Cardiac fibroblast (primary cell): ENCODE data around the gene LTB4R2.

Experiments used
- DNase-seq, 2 donors: peaks; one replicate each; pipeline versions ENCODE4 v3.0.0 to v3.0.0-alpha.2; 2010; ENCODE audit warnings: low read depth in 2 of 2
- H3K4me3 ChIP-seq, 2 donors: replicated peaks in 1 of 2; 1 replicate in 1 of 2; 2 replicates in 1 of 2; pipeline ENCODE4 v1.5.1; 2011; ENCODE audit warnings: low read depth in 2 of 2, low read length in 2 of 2, mild to moderate bottlenecking in 2 of 2, moderate library complexity in 1 of 2
- CTCF ChIP-seq: IDR thresholded peaks from one replicate; pipeline ENCODE4 v1.5.1; 2011; ENCODE audit warnings: low read depth, mild to moderate bottlenecking, low read length, inconsistent platforms

The LTB4R2 gene

GRCh38 chr14:24329073-24329663, 19.2 kb downstream of the LTB4R2 start:
- TF ChIP-seq CTCF, result no peak

DNA sequence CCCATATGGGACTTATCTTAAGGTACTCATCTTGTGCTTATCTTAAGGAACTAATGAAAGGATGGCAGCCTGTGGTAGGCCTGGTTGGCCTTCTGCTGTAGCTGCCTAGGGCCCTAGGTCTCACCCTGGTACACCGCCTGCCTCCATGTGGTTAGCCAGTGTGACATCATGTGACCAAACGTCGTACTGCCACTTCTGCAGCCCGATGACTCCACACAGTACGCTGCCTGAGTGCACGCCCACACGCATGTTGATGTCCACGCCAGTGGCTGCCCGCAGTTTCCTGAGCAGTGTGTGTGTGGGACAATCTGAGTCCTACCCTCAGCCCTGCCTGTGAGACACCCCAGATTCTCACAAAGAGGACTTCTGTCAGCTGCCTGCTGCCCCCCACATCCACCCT, 19.8 kb downstream of the LTB4R2 start:
- no peak for TF ChIP-seq CTCF
- DNase-seq, result no peak
- no peak overlapping the region for H3K4me3 ChIP-seq

More at GRCh38 chr14:24329073-24329663, 19.2 kb downstream of the LTB4R2 start:
- DNase-seq, result no peak
- H3K4me3 ChIP-seq, result no peak overlapping the region

GRCh38 chr14:24330973-24331674, 21.2 kb downstream of the LTB4R2 start:
- no peak for TF ChIP-seq CTCF
- H3K4me3 ChIP-seq, result no peak overlapping the region
- no peak for DNase-seq

- H3K4me3 ChIP-seq, result no peak overlapping the region
- DNase-seq, result no peak
- no peak for TF ChIP-seq CTCF
Measured at GRCh38 chr14:24331731-24332267, 21.9 kb downstream of the LTB4R2 start.

DNA sequence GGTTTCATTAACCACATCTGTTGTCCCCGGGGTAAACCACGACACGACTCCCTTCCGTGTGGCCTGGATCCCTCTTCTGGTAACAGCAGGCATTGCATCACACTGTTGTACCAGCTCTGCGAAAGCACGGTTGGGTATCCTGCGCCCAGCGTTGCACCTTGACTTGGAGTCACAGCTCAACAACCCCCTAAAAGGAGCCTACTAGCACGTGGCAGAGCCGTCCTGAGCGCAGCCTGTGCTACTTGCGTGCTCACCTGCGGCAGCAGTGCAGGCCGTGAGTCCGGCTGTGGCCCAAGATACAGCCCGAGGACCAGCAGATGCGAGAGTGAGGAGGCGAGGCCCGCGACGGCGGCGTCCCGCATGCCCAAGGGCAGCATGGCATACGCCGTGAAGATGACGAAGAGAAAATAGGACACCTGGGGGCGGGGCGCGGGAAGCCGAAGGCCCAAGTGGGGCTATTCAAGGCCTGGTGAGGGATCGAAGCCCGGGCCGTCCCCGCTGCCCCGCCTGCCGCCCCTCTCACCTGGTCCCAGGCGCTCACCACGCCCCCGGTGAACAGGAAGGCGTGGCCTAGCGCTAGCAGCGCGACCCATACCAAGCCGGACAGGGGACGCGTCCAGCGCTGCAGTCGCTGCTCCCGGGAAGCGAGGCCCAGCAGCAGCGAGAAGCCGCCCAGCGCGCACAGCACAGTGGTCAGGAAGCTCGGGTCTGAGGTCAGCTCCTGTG, 22.5 kb downstream of the LTB4R2 start:
- no peak overlapping the region for H3K4me3 ChIP-seq
- peak; percentile 79 for TF ChIP-seq CTCF
- DNase-seq, result peak; percentile 62 to 64

DNA sequence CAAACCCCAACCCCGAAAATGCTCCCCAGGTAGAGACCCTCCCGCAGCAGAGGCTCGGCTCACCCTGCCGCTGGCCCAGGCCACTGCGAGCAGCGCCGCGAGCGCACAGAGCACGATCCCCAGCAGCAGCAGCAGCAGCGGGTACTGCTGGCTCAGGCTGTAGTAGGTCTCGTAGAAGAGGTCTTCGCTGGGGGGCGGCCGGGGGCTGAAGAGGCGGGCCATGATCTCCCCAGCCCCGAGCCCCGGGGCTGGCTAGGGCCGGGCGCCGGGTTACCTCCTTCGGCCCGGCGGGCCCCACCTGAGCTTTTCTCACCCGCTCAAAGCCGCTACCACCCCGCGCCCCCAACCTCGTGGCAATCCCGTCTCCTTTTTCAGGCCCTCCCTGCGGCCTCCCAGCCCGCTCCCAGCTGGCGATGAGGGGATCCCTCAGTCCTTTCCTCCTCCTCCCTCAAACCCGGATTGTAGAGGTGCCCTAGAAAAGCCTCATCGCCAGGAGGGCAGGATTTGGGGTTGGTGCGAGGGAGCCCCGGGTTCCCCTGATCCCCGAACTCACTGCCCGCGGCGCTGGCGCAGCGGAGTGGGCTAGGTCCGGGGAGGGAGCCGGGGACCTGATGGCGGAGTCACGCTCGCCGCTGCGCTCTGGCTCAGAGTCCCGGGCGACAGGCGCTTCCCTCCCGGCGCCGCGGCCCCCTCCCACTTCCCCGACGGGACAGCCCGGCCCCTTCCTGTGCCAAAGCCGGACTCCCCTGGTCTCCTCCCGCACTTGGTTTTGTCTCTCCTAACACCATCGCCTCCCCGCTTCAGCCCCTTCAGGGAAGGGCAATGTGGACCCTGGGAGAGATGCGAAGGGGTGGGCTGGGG, 24.7 kb downstream of the LTB4R2 start, which contains the start of gene ADCY4:
Gene ADCY4 (minus strand): TSS at position 641 of the 861 bp plus-strand sequence. CDS start 419 bp downstream, at position 222.
- DNase-seq, result peak in 1 of 2 donors; percentile 18
- peak within 1 kb of the TSS; percentile 37 to 51 for H3K4me3 ChIP-seq
- TF ChIP-seq CTCF, result no peak
